HG03521 (cell line): ENCODE results near the gene NXNL2.

ENCODE experiments used
- ATAC-seq: cut with Tn5 transposase; IDR thresholded peaks from one replicate; pipeline ENCODE4 v1.9.1; 2021; ENCODE audit warnings: mild to moderate bottlenecking, moderate library complexity; ENCODE audit not compliant: unreplicated experiment

NXNL2 gene

GRCh38 chr9:88534456-88535225 lies at the start of gene NXNL2:
NXNL2 (plus strand) TSS chr9:88535178; CDS start chr9:88535435, 257 bp downstream.
- no peak for ATAC-seq

- ATAC-seq, result no peak
Measured at GRCh38 chr9:88488166-88488565, 46.8 kb upstream of the NXNL2 start.

DNA sequence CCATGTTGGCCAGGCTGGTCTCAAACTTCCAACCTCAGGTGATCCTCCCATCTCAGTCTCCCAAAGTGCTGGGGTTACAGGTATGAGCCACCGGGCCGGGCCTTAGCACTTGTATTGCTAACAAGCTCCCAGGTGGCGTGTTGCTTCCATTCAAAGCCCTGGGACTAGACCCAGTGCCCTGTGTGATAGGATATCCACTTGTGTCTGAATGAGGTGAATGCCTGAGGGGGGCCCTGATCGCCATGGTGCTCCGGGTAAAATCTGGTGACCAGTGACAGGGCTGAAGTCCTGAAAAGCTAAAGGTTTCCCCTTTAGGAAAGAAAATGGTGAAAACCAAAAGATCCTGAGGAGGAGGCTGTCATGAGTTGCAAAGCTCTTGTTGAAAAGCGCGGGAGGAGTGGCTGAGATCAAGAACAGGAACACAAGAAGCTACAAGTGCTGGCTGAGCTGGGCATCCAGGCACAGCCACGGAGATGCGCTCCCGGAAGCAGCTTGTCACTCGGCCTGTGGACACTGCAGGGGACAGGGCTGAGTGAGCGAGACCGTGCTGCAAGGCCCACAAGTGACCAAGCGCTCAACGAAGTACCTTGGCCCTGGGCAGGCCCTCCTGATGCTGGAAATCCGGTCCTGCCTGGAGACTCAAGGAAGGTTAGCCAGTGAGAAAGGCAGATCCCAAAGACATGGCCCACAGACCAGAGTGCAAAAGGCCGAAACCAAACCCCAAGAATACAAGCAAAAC lies 39.8 kb upstream of the NXNL2 start:
- no peak for ATAC-seq

DNA sequence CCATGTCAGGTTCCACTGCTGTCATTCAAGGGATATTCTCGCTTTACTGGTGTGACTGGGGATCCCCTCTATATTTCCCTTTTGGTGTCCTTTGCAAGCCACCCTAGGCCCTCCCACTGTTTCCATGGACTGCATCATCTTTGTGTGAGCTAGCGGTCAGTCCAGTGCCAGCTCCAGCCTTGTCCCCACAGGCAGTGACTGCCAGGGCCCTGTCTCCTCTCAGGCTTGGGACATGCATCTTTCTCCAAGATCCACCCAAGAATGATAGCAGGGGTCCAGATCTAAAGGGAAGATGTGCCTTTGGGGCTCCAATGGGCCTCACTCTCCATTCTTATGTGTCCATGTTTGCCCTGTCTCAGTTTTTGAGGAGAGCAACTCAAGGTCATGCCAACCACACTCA lies 37.8 kb upstream of the NXNL2 start:
- ATAC-seq, result no peak

- no peak for ATAC-seq
Measured at GRCh38 chr9:88498880-88499279, 36.1 kb upstream of the NXNL2 start.

DNA sequence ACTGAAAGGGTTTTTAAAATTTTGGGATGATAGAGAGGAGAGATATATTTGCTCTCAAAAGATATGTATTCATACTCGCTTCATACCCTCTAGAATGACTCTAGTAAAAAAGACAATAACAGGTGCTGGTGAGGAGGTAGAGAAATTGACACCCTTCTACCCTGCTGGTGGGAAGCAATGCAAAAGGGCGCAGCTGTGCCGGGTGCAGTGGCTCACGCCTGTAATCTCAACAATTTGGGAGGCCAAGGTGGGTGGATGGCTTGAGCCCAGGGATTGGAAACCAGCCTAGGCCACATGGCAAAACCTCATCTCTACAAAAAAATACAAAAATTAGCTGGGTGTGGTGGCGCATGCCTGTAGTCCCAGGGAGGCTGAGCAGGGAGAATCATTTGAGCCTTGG lies 33.9 kb upstream of the NXNL2 start:
- no peak for ATAC-seq

DNA sequence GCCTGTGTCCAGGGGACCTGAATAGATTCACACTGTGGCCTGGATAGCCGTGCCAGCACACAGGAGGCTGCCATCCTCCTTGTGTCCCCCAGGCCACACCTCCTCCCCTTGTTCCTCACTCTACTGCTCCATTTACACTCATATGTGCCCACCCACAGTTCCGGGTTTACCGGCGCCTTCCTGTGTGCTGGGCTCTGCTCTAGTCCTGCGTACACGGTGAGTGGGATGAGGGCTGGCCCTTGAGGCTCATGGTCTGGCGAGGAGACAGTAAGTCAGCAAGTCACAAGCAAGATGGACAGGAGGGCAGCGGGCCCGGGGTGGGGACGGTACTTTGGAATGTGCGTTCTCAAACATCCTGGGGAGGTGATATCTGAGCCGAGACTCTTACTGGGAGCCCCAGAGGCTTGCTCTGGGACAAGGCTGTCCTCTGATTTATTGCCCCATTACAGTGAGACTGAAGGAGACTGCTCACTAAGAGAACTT lies 32.4 kb upstream of the NXNL2 start:
- no peak for ATAC-seq

DNA sequence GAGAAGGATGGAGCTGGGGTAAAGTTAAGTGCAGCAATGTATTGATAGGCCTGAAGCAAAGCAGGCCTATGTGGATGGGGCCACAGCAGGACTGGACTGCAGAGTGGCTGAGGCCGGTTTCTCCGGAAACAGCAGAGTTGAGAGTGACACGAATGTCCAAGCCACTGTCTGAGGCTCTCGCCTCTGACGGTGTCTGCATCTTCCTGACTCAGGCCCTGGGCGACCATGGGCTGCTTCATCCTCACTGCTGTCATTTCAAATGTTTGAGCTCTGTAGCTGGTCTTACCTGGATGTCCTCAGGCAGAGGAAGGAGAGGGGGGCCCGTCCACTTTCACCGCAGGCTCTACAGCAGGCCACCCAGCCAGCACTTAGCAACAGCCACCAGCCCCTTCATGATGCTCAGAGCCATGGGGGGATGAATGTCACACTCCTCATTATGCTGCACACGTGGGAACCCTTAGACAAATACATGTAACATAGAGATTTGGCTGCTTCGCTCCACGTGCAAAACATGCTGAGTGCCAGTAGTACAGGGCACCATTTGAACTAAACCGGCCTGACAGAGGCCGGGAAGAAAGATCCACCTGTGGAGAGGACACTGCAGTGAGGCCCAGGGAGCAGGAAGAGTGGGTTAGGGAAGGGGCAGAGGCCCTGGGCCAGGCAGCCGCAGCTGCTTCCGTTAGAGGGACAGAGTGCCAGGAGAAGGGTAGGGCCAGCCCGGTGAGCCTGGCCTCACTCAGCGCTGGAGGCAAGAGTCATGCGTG lies 31.7 kb upstream of the NXNL2 start:
- ATAC-seq, result no peak

GRCh38 chr9:88503845-88504764 lies 30.9 kb upstream of the NXNL2 start:
- ATAC-seq, result no peak

DNA sequence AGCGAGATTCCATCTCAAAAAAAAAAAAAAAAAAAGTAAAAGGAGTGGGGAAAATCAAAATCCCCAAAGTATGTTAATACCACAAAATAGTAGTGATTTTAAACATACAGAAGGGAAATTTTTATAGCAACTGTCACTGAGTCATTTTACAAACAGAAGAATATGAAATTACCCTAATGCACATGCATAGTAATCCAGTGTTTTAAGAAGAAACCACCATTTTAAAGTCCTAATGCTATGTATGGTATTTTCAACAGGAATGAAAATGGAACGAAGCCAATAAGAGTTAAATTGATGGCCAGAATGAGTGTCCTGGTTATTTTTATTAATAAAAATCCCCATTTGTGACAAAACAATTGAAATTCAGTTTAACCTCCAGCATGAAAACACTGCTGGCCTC lies 26.7 kb upstream of the NXNL2 start:
- no peak for ATAC-seq

GRCh38 chr9:88511906-88512305 lies 23.1 kb upstream of the NXNL2 start:
- ATAC-seq, result no peak

DNA sequence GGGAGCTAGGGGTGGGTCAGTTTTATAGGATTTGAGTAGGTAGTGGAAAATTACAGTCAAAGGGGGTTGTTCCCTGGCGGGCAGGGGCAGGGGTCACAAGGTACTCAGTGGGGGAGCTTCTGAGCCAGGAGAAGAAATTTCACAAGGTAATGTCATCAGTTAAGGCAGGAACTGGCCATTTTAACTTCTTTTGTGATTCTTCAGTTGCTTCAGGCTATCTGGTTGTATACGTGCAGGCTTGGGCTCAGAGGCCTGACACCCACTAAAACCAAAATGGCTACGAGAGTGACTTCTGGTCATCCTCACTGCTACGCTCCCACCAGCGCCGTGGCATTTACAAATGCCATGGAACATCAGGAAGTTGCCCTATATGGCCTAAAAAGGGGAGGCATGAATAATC lies 20.7 kb upstream of the NXNL2 start:
- ATAC-seq, result no peak

GRCh38 chr9:88521308-88521707 lies 13.7 kb upstream of the NXNL2 start:
- ATAC-seq, result no peak

- ATAC-seq, result no peak
Measured at GRCh38 chr9:88522360-88522759, 12.6 kb upstream of the NXNL2 start.

- ATAC-seq, result no peak
Measured at GRCh38 chr9:88523056-88523455, 11.9 kb upstream of the NXNL2 start.

GRCh38 chr9:88524911-88525310 lies 10.1 kb upstream of the NXNL2 start:
- ATAC-seq, result no peak

- ATAC-seq, result no peak
Measured at GRCh38 chr9:88527618-88528017, 7.4 kb upstream of the NXNL2 start.

DNA sequence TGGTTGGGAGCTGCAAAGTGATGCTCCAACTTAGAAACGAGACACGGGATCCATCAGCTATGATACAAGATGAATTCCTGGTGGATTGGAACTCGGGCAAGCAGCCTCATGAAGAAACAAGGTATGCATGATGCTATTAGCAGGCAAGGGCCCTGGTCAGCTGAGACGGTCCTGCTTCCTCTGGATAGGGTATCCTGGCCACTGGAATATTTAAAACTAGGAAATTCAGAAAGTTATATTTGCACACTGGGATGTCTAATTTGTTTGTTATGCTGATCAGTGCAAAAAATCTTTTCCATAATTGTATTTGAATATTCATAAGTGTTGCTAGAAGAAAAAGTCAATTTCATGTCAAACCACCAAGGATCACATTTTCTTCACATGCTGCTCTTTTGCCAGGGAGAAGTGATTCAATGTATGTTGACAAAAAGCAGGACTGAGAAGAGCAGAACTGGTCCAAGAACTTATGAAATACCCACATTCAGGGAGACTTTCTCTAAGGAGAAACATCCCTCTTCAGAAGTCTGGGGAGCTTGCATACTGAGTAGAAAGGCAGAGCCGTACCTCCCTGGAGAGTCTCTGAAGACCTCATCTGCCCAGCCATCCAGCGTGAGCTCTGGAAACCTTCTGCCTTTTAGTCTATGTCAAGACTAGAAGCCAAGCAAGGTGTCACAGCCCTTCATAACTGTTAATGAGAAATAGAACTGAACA lies 6.7 kb upstream of the NXNL2 start:
- no peak for ATAC-seq

DNA sequence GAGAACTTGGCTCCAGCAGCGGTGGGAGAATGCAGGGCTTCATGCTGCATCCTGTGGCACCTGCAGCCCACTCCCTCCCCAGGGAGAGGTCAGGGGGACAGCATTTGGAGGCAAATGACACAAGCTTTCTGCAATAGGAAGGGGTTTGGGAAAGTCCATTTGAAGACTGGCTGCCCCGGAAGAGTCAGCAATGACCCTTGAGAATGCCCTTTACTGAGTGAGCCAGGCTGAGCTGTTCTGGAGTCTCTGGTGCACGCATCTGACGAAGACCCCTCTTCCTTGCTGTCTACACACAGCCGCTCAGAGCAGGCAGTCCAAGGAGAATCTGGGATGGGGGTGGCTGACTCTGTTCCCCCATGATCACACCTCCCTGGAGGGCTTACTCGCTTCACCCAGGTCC lies 5.5 kb upstream of the NXNL2 start:
- ATAC-seq, result no peak

GRCh38 chr9:88530051-88530450 lies 4.9 kb upstream of the NXNL2 start:
- no peak for ATAC-seq
